ENCODE results near the gene NECAB2. TPM values are rescaled to one million over a fixed set of nuclear protein-coding genes. Genes with fewer than 3 reads are reported as not detected.

NECAB2 gene
- total RNA-seq, 1 donor from 2014 or later: not detected

GRCh38 chr16:83937267-83937666, 30.8 kb upstream of the NECAB2 start:
- Mint-ChIP-seq H3K27me3 (no peaks in the 10 kb centered on the region), H3K9me3 (no peaks in the 10 kb centered on the region), H3K36me3 (ENCODE audit: low read depth) (no peaks in the 10 kb centered on the region), H3K4me3 (no peak overlapping the region), H3K27ac (no peak overlapping the region), H3K4me1 (peaks cover 4% of the 10 kb centered on the region)
- no peak for ATAC-seq (ENCODE audit: low read depth)
- intact Hi-C loops (cut with micrococcal nuclease): no loop called here
- CTCF ChIA-PET: no interaction called here
- TF ChIP-seq CTCF (IDR thresholded peaks at IDR 0.05): no peak
- POLR2A ChIA-PET: interaction anchor here (0.6 kb wide), 1 partner anchor 132 kb away, joined by 3 read pairs; no protein-coding TSS in a partner anchor
- DNase-seq: no peak

- H3K27ac Mint-ChIP-seq: no peak overlapping the region
- TF ChIP-seq CTCF (IDR thresholded peaks at IDR 0.05): no peak
- ATAC-seq (ENCODE audit: low read depth): no peak
Measured at GRCh38 chr16:83937922-83938885, 29.8 kb upstream of the NECAB2 start.

GRCh38 chr16:83939266-83939855, 28.7 kb upstream of the NECAB2 start:
- H3K9me3 Mint-ChIP-seq: no peaks in the 10 kb centered on the region
- ChIA-PET CTCF (interaction anchor here (1.0 kb wide), 1 partner anchor 113 kb away, joined by 3 read pairs; no protein-coding TSS in a partner anchor), POLR2A (no interaction called here)
- H3K27me3 Mint-ChIP-seq: no peaks in the 10 kb centered on the region
- H3K4me1 Mint-ChIP-seq: peaks cover 4% of the 10 kb centered on the region
- H3K36me3 Mint-ChIP-seq (ENCODE audit: low read depth): no peaks in the 10 kb centered on the region
- no peak overlapping the region for H3K27ac Mint-ChIP-seq
- no peak overlapping the region for H3K4me3 Mint-ChIP-seq
- ATAC-seq (ENCODE audit: low read depth) (no peak), DNase-seq (no peak)
- TF ChIP-seq CTCF (IDR thresholded peaks at IDR 0.05): no peak
- intact Hi-C loops (cut with micrococcal nuclease): no loop called here

More at GRCh38 chr16:83937922-83938885, 29.8 kb upstream of the NECAB2 start:
- H3K4me1 Mint-ChIP-seq: peaks cover 4% of the 10 kb centered on the region
- intact Hi-C loops (cut with micrococcal nuclease): no loop called here
- H3K4me3 Mint-ChIP-seq: no peak overlapping the region
- POLR2A ChIA-PET: no interaction called here
- H3K27me3 Mint-ChIP-seq: no peaks in the 10 kb centered on the region
- no peaks in the 10 kb centered on the region for H3K9me3 Mint-ChIP-seq
- CTCF ChIA-PET: interaction anchor here (1.0 kb wide), 1 partner anchor 112 kb away, joined by 3 read pairs; no protein-coding TSS in a partner anchor
- no peaks in the 10 kb centered on the region for H3K36me3 Mint-ChIP-seq (ENCODE audit: low read depth)
- no peak for DNase-seq

GRCh38 chr16:83940119-83940518, 27.9 kb upstream of the NECAB2 start:
- Mint-ChIP-seq H3K9me3 (no peaks in the 10 kb centered on the region), H3K4me3 (no peak overlapping the region), H3K27ac (no peak overlapping the region), H3K4me1 (peaks cover 4% of the 10 kb centered on the region), H3K36me3 (ENCODE audit: low read depth) (no peaks in the 10 kb centered on the region), H3K27me3 (no peaks in the 10 kb centered on the region)
- DNase-seq (no peak), ATAC-seq (ENCODE audit: low read depth) (no peak)
- no peak for TF ChIP-seq CTCF (IDR thresholded peaks at IDR 0.05)
- intact Hi-C loops (cut with micrococcal nuclease): no loop called here
- CTCF ChIA-PET: no interaction called here
- POLR2A ChIA-PET: no interaction called here

Data from activated B cell treated with CpG ODN at 0.5 μM for 24 hours (primary cell).